Measurements from ENCODE around the gene PANX1. TPM values are rescaled to one million over a fixed set of nuclear protein-coding genes. Genes with fewer than 3 reads are reported as not detected.

PANX1 gene
- total and polyA plus RNA-seq, 2 experiments from 2014 or later: 9.5 to 40.8 TPM

DNA sequence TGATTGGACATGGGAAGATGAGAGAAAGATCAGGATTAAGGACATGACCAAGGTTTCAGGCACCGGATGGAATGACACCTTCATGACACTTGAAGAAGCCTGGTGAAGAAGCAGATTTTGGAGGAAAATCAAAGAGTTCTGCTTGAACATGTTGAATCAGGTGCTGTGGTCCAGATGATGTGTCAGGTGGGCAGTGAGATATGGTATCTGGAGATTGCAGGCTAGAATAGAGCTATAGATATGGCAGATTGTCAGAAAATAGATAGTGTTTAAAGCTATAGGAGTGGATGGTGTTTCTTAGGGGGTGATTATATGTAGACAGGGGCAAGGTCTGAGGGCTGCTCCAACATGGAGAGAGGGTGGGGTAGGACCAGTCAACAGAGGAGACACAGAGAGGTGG, 40.2 kb downstream of the PANX1 start (continued):
- TF ChIP-seq REST (IDR thresholded peaks at IDR 0.05; ENCODE audit: unreplicated experiment) (no peak), EZH2phosphoT487 (IDR thresholded peaks at IDR 0.05; ENCODE audit: unreplicated experiment) (no peak), NANOG (IDR thresholded peaks at IDR 0.05; ENCODE audit: borderline replicate concordance) (no peak)

DNA sequence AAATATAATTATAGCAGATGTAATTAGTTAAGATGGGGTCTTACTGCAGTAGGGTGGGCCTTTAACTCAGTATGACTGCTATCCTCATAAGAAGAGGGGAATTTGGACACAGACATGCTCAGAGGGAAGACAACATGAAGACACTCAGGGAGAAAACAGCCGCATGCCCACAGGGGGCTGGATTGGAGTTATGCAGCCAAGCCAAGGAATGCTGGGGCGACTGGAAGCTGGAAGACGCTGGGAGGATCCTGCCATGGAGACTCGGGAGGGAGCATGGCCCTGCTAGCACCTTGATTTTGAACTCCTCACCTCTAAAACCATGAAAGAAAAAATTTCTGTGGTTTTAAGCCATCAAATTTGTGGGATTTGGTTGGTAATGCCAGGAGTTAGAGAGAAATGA, 40.9 kb downstream of the PANX1 start:
- Histone ChIP-seq H3K27me3 (ENCODE audit: insufficient read depth) (no peaks in the 10 kb centered on the region), H3K4me1 (ENCODE audit: insufficient read depth) (peaks cover 15% of the 10 kb centered on the region), H3K9me2 (ENCODE audit: insufficient read depth) (no peaks in the 10 kb centered on the region), H3F3A (replicated peaks; ENCODE audit: low read depth) (no peaks in the 10 kb centered on the region), H3K27ac (ENCODE audit: low read depth) (no peak overlapping the region; the same call in 1 of the 2 replicates), H3K4me2 (no peak overlapping the region), H2AFZ (no peak overlapping the region), H3K79me2 (replicated peaks; ENCODE audit: insufficient read depth) (peaks cover 93% of the 10 kb centered on the region), H4K20me1 (replicated peaks; ENCODE audit: insufficient read depth) (peaks cover 37% of the 10 kb centered on the region), H3K36me3 (ENCODE audit: insufficient read depth) (no peaks in the 10 kb centered on the region), H3K4me3 (no peak overlapping the region)
- Mint-ChIP-seq H3K4me3 (no peak overlapping the region), H3K4me1 (peaks cover 67% of the 10 kb centered on the region), H3K9me3 (no peaks in the 10 kb centered on the region; the same call in 2 of the 3 replicates), H3K36me3 (ENCODE audit: low read depth) (peaks cover 22% of the 10 kb centered on the region), H3K27ac (no peak overlapping the region), H3K27me3 (ENCODE audit: insufficient read depth, low read depth, poor library complexity) (peaks cover 6% of the 10 kb centered on the region)
- DNase-seq (ENCODE audit: low spot score) (peak; percentile 52), ATAC-seq (peak; percentile 57)
- TF ChIP-seq NANOG (IDR thresholded peaks at IDR 0.05; ENCODE audit: borderline replicate concordance): no peak
- TF ChIP-seq EZH2 (IDR thresholded peaks at IDR 0.05; ENCODE audit: low read depth, unreplicated experiment): no peak
- TF ChIP-seq REST (IDR thresholded peaks at IDR 0.05; ENCODE audit: unreplicated experiment): no peak
- no peak for TF ChIP-seq EZH2phosphoT487 (IDR thresholded peaks at IDR 0.05; ENCODE audit: unreplicated experiment)
- TF ChIP-seq ZNF331 (CRISPR knock-in tag; IDR thresholded peaks at IDR 0.05; ENCODE audit: low read depth): no peak
- no peak for TF ChIP-seq ZNF462 (CRISPR knock-in tag; IDR thresholded peaks at IDR 0.05)
- no peak for TF ChIP-seq CREB1 (CRISPR knock-in tag; IDR thresholded peaks at IDR 0.05; ENCODE audit: low read depth)
- no peak for TF ChIP-seq STAT1 (IDR thresholded peaks at IDR 0.05; ENCODE audit: unreplicated experiment)
- TF ChIP-seq, protein P1, sequence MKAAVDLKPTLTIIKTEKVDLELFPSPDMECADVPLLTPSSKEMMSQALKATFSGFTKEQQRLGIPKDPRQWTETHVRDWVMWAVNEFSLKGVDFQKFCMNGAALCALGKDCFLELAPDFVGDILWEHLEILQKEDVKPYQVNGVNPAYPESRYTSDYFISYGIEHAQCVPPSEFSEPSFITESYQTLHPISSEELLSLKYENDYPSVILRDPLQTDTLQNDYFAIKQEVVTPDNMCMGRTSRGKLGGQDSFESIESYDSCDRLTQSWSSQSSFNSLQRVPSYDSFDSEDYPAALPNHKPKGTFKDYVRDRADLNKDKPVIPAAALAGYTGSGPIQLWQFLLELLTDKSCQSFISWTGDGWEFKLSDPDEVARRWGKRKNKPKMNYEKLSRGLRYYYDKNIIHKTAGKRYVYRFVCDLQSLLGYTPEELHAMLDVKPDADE (IDR thresholded peaks at IDR 0.05): no peak
- TF ChIP-seq ZNF114 (CRISPR knock-in tag; IDR thresholded peaks at IDR 0.05): no peak

Data from GM23338 (cell line).